SK-N-SH (cell line): ENCODE results near the gene SLC39A3.

ENCODE experiments used
- CHD2 ChIP-seq: fragments of 150-350 bp; IDR thresholded peaks from 2 replicates; pipeline ENCODE4 v1.6.1; 2018; ENCODE audit warnings: low read length; ENCODE audit not compliant: partially characterized antibody
- FOXJ3 ChIP-seq: sonication (generic); formaldehyde crosslinking; IDR thresholded peaks from 2 replicates; pipeline ENCODE4 v1.5.1; 2020; ENCODE audit warnings: mild to moderate bottlenecking, missing genetic modification reagents
- POLR2AphosphoS5 ChIP-seq: IDR thresholded peaks from 2 replicates; pipeline ENCODE4 v1.6.1; 2012; ENCODE audit warnings: low read depth, low read length
- RAD21 ChIP-seq: IDR thresholded peaks from 2 replicates; pipeline ENCODE4 v1.6.1; 2012; ENCODE audit warnings: mild to moderate bottlenecking, low read length
- RXRA ChIP-seq: IDR thresholded peaks from 2 replicates; pipeline ENCODE4 v1.4.0; 2012; ENCODE audit warnings: low read depth, mild to moderate bottlenecking, borderline replicate concordance
- TF ChIP-seq, protein P1 (sequence below): fragments of 200-600 bp; sonication (generic); IDR thresholded peaks from 2 replicates; pipeline ENCODE4 v1.6.1; 2017; ENCODE audit warnings: antibody characterized with exemption, mild to moderate bottlenecking, moderate library complexity
- TF ChIP-seq, protein P2 (sequence below): IDR thresholded peaks from 2 replicates; pipeline ENCODE4 v1.4.0; 2012; ENCODE audit warnings: low read depth
- TF ChIP-seq, protein P3 (sequence below): IDR thresholded peaks from 2 replicates; pipeline ENCODE4; 2012
- TF ChIP-seq, protein P4 (sequence below): IDR thresholded peaks from 2 replicates; pipeline ENCODE4 v1.6.1; 2012; ENCODE audit warnings: mild to moderate bottlenecking, low read depth, low read length, moderate library complexity

DNA sequence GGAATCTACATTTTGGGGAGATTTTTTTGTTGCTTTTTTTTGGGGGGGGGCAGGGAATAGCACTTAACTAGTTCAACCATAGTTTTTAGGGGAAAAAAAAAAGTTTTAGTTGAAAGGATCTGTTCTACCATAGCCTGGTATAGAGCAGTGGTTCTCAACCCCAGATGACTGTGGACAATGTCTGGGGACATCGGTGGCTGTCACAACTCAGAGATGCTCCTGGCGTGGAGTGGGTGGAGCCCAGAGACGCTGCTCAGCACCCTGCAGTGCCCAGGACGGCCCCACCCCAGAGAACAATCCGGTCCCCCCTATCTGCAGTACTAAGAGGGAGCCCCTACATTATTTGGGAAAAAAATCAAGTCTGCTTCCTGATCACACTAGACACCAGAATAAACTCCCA is 45.6 kb downstream of the SLC39A3 start:
- TF ChIP-seq RAD21 (no peak), POLR2AphosphoS5 (no peak), RXRA (no peak), FOXJ3 (no peak), CHD2 (no peak)
- TF ChIP-seq, protein P1, sequence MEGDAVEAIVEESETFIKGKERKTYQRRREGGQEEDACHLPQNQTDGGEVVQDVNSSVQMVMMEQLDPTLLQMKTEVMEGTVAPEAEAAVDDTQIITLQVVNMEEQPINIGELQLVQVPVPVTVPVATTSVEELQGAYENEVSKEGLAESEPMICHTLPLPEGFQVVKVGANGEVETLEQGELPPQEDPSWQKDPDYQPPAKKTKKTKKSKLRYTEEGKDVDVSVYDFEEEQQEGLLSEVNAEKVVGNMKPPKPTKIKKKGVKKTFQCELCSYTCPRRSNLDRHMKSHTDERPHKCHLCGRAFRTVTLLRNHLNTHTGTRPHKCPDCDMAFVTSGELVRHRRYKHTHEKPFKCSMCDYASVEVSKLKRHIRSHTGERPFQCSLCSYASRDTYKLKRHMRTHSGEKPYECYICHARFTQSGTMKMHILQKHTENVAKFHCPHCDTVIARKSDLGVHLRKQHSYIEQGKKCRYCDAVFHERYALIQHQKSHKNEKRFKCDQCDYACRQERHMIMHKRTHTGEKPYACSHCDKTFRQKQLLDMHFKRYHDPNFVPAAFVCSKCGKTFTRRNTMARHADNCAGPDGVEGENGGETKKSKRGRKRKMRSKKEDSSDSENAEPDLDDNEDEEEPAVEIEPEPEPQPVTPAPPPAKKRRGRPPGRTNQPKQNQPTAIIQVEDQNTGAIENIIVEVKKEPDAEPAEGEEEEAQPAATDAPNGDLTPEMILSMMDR = no peak
- TF ChIP-seq, protein P2, sequence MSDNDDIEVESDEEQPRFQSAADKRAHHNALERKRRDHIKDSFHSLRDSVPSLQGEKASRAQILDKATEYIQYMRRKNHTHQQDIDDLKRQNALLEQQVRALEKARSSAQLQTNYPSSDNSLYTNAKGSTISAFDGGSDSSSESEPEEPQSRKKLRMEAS = no peak
- TF ChIP-seq, protein P3, sequence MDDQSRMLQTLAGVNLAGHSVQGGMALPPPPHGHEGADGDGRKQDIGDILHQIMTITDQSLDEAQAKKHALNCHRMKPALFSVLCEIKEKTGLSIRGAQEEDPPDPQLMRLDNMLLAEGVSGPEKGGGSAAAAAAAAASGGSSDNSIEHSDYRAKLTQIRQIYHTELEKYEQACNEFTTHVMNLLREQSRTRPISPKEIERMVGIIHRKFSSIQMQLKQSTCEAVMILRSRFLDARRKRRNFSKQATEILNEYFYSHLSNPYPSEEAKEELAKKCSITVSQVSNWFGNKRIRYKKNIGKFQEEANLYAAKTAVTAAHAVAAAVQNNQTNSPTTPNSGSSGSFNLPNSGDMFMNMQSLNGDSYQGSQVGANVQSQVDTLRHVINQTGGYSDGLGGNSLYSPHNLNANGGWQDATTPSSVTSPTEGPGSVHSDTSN = no peak
- TF ChIP-seq, protein P4, sequence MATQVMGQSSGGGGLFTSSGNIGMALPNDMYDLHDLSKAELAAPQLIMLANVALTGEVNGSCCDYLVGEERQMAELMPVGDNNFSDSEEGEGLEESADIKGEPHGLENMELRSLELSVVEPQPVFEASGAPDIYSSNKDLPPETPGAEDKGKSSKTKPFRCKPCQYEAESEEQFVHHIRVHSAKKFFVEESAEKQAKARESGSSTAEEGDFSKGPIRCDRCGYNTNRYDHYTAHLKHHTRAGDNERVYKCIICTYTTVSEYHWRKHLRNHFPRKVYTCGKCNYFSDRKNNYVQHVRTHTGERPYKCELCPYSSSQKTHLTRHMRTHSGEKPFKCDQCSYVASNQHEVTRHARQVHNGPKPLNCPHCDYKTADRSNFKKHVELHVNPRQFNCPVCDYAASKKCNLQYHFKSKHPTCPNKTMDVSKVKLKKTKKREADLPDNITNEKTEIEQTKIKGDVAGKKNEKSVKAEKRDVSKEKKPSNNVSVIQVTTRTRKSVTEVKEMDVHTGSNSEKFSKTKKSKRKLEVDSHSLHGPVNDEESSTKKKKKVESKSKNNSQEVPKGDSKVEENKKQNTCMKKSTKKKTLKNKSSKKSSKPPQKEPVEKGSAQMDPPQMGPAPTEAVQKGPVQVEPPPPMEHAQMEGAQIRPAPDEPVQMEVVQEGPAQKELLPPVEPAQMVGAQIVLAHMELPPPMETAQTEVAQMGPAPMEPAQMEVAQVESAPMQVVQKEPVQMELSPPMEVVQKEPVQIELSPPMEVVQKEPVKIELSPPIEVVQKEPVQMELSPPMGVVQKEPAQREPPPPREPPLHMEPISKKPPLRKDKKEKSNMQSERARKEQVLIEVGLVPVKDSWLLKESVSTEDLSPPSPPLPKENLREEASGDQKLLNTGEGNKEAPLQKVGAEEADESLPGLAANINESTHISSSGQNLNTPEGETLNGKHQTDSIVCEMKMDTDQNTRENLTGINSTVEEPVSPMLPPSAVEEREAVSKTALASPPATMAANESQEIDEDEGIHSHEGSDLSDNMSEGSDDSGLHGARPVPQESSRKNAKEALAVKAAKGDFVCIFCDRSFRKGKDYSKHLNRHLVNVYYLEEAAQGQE = no peak
